ENCODE data around the gene OAF.

Gene OAF

GRCh38 chr11:120224361-120224760 lies 13.5 kb downstream of the OAF start:
- DNase-seq (ENCODE audit: low spot score): no peak

- peak; percentile 24 for DNase-seq (ENCODE audit: low spot score)
These were observed 14.4 kb downstream of the OAF start for GRCh38 chr11:120224972-120225909.

GRCh38 chr11:120226242-120226641 lies 15.4 kb downstream of the OAF start:
- DNase-seq (ENCODE audit: low spot score): no peak

GRCh38 chr11:120226714-120227113 lies 15.9 kb downstream of the OAF start:
- no peak for DNase-seq (ENCODE audit: low spot score)

DNA sequence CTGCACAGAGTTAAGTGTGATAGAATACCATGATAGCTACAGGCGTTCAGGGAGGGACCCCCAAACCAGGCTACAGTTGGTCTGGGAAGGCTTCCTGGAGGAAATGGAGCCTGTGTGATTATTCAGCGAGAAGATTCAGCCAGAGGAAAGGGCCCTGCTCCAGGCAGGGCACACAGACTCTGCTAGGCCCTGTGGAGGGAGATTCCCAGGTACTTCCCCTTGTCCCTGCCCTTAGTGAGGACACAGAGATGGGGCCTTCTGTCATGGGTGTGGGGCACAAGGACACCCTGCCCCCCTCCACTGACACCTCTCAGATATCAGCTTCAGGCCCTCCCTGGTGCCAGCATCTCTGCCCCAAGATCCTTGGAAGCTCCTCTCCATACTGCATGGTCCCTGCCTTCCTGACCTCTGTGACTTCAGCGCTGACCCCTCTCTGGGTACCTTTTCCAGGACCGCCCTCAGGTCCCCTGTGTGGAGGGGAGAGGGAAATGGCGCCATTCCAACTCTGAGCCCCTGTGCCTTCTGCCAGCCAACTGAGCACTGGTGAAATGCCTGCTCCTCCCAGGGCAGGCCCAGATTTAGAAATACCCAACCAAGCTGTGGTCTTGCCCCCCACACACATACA lies 16.5 kb downstream of the OAF start:
- DNase-seq (ENCODE audit: low spot score): no peak

DNA sequence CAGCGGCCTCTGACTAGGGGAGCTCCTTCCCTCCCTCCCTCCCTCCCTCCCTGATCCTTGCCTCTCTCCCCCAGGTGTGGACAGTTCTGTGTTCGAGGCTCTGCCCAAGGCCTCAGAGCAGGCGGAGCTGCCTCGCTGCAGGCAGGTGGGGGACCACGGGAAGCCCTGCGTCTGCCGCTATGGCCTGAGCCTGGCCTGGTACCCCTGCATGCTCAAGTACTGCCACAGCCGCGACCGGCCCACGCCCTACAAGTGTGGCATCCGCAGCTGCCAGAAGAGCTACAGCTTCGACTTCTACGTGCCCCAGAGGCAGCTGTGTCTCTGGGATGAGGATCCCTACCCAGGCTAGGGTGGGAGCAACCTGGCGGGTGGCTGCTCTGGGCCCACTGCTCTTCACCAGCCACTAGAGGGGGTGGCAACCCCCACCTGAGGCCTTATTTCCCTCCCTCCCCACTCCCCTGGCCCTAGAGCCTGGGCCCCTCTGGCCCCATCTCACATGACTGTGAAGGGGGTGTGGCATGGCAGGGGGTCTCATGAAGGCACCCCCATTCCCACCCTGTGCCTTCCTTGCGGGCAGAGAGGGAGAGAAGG lies 18.1 kb downstream of the OAF start:
- DNase-seq (ENCODE audit: low spot score): peak; percentile 30

GRCh38 chr11:120229451-120230424 lies 18.9 kb downstream of the OAF start:
- peak; percentile 54 for DNase-seq (ENCODE audit: low spot score)

DNA sequence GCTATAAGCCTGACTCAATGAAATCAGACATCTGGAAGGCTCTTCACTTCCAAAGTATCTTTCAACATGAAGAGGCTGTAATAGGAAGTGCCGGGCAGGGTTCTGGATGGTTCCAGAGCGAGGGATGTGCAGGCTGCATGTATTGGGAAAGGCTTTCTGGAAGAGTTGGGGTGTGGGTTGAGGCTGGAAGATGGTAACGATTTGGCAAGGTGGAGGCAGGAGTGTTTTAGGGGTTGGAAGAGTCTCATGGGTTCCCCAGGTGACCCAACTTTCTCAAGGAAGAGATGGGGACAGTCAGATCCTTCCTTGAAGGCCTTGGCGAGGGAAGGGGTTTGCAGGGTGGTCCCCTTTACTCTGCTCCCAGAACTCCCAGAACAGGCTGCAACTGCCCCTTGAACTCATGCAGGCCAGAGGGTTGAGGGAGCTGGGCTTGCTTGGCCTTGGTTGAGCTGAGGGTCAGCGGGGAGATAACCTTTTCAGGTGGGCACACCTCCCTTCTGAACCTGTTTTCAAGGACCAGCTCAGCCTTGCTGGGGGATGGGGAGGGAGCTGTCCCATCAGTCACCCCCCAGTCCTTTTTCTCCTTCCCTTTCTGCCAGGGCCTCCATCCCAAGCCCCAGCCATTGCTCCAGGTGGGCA lies 19.7 kb downstream of the OAF start:
- no peak for DNase-seq (ENCODE audit: low spot score)

DNA sequence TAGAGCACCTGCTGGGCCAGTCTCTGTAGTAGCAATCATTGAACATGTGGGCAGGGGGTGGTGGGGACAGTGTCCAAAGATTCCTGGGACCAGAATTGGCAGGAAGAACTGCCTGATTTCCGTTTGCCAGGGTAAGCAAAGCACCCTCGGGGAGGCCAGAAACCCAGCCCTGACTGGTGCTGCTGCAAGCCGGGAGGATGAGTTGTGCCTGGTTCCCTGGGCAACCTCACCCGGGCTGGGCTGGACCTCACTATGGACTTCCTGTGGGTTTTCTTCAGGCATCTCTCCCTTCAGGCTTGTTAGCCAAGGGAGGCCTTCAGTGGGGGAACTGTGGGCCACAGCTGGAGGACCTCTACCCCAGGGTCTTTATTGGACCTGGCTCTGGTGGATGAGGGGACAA lies 21.1 kb downstream of the OAF start:
- no peak for DNase-seq (ENCODE audit: low spot score)

GRCh38 chr11:120233207-120233803 lies 22.5 kb downstream of the OAF start:
- DNase-seq (ENCODE audit: low spot score): no peak

GRCh38 chr11:120235024-120235628 lies 24.3 kb downstream of the OAF start:
- peak; percentile 69 for DNase-seq (ENCODE audit: low spot score)

DNA sequence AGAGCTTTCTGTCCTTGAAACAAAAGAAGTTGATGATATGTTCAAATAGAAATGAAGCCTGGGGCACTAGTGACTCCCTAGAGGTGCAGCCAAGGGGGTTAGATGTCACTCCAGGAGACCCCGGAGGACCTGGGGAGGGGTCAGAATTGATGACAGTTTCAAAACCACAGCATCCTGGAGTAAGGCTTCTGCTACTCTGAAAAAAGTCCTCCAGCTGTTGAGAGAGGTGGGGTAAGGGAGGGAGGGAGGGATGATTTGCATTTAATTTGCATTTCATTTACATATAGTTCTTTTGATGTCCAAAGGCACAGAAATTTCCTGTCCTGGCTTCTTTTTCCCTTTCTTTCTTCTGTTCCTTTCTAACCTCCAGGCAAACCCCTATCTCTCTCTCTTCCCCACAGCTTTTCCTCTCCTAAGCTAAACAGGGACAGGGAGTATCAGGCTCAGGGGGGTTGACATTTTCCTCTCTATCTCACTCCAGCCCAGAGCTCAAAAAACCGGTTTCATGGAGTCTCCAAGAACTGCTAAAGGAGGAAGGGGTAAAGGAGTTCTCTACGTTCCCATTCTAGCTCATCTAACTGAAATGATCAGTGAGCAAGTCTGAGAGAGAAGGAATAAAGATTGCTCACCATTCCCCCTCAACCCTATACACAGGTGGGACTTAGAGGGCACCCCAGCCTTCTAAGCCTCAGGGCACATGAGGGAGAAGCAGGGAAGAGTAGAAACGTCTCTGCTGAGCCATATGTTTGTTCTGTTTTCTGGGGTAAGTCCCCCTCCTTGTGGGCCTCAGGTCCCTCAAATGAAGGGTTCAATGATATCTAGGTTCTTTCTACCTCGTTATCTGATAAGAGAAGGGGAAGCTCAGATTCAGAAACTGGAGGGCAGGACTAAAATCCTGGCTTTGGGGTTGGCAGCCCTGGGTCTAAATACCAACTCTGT lies 25.6 kb downstream of the OAF start:
- peak; percentile 66 for DNase-seq (ENCODE audit: low spot score)

DNA sequence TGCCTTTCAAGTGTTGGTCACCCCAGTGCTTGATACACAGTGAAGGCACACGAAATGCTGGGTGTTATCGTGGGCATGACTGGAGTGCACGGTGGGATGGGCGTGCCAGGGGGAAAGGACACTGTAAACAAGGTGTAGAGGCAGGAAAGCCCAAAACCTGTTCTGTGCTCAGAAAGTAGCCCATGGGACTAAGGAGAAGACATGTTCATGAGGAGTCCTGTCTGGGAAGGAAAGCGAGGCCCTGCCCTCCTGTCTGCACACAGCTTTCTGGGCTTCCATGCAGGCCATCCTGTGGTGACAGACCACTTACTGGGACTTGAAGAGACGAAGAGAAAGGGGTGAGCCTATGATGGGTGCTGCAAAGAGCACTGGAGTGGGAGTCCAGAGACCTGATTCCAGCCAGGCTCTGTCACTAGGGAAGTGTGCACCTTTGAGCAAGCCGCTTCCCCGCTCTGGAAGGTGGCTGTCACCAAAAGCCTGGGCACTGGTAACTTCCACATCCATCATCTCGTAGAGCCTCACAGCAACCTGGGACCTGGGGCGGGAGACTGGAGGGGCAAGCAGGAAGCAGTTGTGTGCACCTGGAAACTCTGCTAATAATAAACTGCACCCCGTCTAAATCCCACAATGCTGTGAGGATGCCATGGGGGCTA lies 28.3 kb downstream of the OAF start:
- no peak for DNase-seq (ENCODE audit: low spot score)

DNA sequence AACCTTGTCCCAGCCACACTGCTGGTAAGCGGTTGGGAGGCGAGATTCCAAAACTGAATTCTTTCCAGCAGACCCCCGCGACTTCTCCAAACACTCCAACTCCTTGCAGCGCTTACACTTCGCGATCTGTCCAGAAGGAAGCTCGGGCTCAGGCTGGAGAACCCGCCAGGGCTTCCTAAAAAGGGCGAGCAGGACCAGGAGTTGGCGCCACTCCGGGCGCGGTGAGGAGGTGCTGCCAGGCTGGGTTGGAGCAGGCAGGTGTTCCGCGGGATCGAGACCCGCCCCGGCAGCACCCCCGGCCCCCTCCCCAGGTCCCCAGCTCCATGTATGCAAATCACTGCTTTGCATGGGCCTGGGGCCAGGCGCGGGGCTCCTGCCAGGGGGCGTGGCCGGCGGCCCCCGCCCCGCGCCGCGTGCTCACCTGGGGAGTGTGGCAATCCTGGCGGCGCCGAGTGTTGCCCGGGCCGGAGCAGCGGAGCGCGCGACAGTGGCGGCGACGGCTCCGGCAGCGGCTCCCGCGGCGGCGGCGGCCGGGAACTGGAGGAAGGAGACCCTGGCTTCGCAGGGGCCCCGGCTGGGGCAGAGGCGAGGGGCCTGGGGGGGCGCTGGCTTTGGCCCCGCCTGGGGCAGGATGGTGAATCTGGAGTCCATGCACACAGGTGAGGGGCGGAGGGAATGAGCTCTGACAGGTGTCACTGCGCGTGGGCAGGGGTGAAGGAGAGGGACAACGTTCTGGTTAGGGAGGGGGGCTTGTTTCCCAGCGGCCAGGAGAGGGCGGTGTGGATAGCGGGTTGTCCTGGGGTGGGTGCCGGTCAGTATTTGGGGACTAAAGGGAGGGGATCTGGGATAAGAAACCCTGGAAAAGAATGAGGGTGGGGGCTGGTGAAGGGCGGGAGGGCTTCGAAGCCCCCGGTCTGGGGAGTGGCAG lies 29.1 kb downstream of the OAF start, which contains the start of gene POU2F3:
POU2F3 (plus strand) TSS at position 428 of the 928 bp plus-strand sequence; CDS start at position 632, 204 bp downstream.
- DNase-seq (ENCODE audit: low spot score): no peak

GRCh38 chr11:120240866-120241265 lies 30.0 kb downstream of the OAF start:
- DNase-seq (ENCODE audit: low spot score): no peak

DNA sequence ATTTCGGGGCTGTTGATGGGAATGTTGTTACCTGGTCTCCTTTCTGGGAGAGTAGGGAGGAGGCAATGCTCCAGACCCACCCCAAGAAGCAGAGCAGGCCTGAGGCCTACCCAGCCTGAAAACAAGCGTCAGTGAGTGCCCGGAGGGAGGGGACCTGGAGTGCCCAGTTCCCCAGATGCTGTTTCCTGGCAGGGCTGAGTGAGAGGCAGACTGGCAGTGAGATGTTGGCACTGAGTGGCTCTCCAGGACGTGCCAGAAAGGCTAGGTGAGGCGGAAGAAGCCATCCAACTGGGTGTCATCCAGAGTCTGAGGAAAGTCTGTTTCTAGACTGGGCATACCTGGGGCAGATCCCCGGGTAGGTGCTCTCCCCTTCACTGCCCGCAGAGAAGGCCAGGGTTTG lies 30.4 kb downstream of the OAF start:
- DNase-seq (ENCODE audit: low spot score): no peak

- DNase-seq (ENCODE audit: low spot score): no peak
These were observed 32.4 kb downstream of the OAF start for GRCh38 chr11:120243221-120243620.

All from NAMALWA (cell line).